HepG2 (cell line): ENCODE data around the gene IQGAP2. TPM values are rescaled to one million over a fixed set of nuclear protein-coding genes. Genes with fewer than 3 reads are reported as not detected.

Experiments used
- ISX ChIP-seq: sonication (generic); formaldehyde crosslinking; conservative IDR thresholded peaks from 2 replicates; pipeline ENCODE4 v1.5.0; 2020; ENCODE audit warnings: missing genetic modification reagents
- JUNB ChIP-seq: sonication (generic); formaldehyde crosslinking; IDR thresholded peaks from 2 replicates; pipeline ENCODE4 v1.8.0; 2022; ENCODE audit warnings: missing genetic modification reagents, mild to moderate bottlenecking, borderline replicate concordance
- NKX3-1 ChIP-seq: sonication (generic); formaldehyde crosslinking; IDR thresholded peaks from 2 replicates; pipeline ENCODE4 v1.5.0; 2020; ENCODE audit warnings: missing genetic modification reagents
- PLRG1 ChIP-seq: fragments of 450-650 bp; conservative IDR thresholded peaks from 2 replicates; pipeline ENCODE4 v1.6.1; 2016
- RORA ChIP-seq: sonication (generic); formaldehyde crosslinking; IDR thresholded peaks from 2 replicates; pipeline ENCODE4 v1.5.0; 2020; ENCODE audit warnings: mild to moderate bottlenecking, missing genetic modification reagents, moderate library complexity
- TRIM24 ChIP-seq: sonication (generic); formaldehyde crosslinking; IDR thresholded peaks from 2 replicates; pipeline ENCODE4 v1.8.0; 2022; ENCODE audit warnings: mild to moderate bottlenecking, missing genetic modification reagents
- ZFP82 ChIP-seq: sonication (generic); formaldehyde crosslinking; IDR thresholded peaks from 2 replicates; pipeline ENCODE4 v1.5.1; 2020; ENCODE audit warnings: mild to moderate bottlenecking, missing genetic modification reagents, borderline replicate concordance
- ZMYM3 ChIP-seq: sonication (generic); formaldehyde crosslinking; IDR thresholded peaks from 2 replicates; pipeline ENCODE4 v1.5.1; 2020; ENCODE audit warnings: mild to moderate bottlenecking, missing genetic modification reagents
- ZNF337 ChIP-seq: sonication (generic); formaldehyde crosslinking; IDR thresholded peaks from 2 replicates; pipeline ENCODE4 v1.5.1; 2020; ENCODE audit warnings: missing genetic modification reagents, low read depth, mild to moderate bottlenecking, borderline replicate concordance
- ZNF510 ChIP-seq: sonication (generic); formaldehyde crosslinking; IDR thresholded peaks from 2 replicates; pipeline ENCODE4 v1.4.0; 2020; ENCODE audit warnings: low read depth, mild to moderate bottlenecking, missing genetic modification reagents
- ZNF556 ChIP-seq: sonication (generic); formaldehyde crosslinking; IDR thresholded peaks from 2 replicates; pipeline ENCODE4 v1.4.0; 2020; ENCODE audit warnings: mild to moderate bottlenecking, missing genetic modification reagents, borderline replicate concordance
- ZNF615 ChIP-seq: sonication (generic); formaldehyde crosslinking; IDR thresholded peaks from 2 replicates; pipeline ENCODE4 v1.5.0; 2020; ENCODE audit warnings: mild to moderate bottlenecking, missing genetic modification reagents, borderline replicate concordance
- polyA plus RNA-seq, 8 experiments: library from polyadenylated mRNA; depleted of rRNA in 3 of 8; stranded (reverse) in 7 of 8; unstranded in 1 of 8; fragments of >200 nt; fragmentation: Illumina TruSeq in 4 of 8; extraction: Trizol in 4 of 8; gene quantifications; 2 replicates each; pipeline versions ENCODE4 v1.2.1 to v1.2.3, GENCODE V29; 2011 to 2016; ENCODE audit warnings: low read depth in 4 of 8, missing spikeins in 1 of 8, mixed read lengths in 1 of 8; ENCODE audit not compliant: insufficient read depth in 1 of 8
- total RNA-seq, 5 experiments: library from RNA; depleted of rRNA; stranded (reverse); fragments of >200 nt; fragmentation: Illumina TruSeq; extraction: Trizol; gene quantifications; 2 replicates each; pipeline ENCODE4 v1.2.3, GENCODE V29; 2016; ENCODE audit warnings: low read depth in 1 of 5
- TF ChIP-seq, protein P1 (sequence below): sonication (generic); formaldehyde crosslinking; IDR thresholded peaks from 2 replicates; pipeline ENCODE4 v1.4.0; 2020; ENCODE audit warnings: low read depth, missing genetic modification reagents
- TF ChIP-seq, protein P2 (sequence below): sonication (generic); formaldehyde crosslinking; conservative IDR thresholded peaks from 2 replicates; pipeline ENCODE4 v1.8.0; 2022; ENCODE audit warnings: missing genetic modification reagents
- TF ChIP-seq, protein P3 (sequence below): sonication (generic); formaldehyde crosslinking; IDR thresholded peaks from 2 replicates; pipeline ENCODE4 v1.5.1; 2020; ENCODE audit warnings: missing genetic modification reagents, mild to moderate bottlenecking, borderline replicate concordance
- TF ChIP-seq, protein P4 (sequence below): sonication (generic); formaldehyde crosslinking; IDR thresholded peaks from 2 replicates; pipeline ENCODE4 v1.8.1; 2022; ENCODE audit warnings: mild to moderate bottlenecking, missing genetic modification reagents
- TF ChIP-seq, protein P5 (sequence below): IDR thresholded peaks from 2 replicates; pipeline ENCODE4 v1.6.1; 2018; ENCODE audit warnings: missing genetic modification reagents, mild to moderate bottlenecking, missing compliant biosample characterization

Gene IQGAP2
- total and polyA plus RNA-seq, 2 of the 13 experiments (the other 11 are each of a cell fraction or from before 2014, with no cell fraction given) = 35.2 to 83.3 TPM

DNA sequence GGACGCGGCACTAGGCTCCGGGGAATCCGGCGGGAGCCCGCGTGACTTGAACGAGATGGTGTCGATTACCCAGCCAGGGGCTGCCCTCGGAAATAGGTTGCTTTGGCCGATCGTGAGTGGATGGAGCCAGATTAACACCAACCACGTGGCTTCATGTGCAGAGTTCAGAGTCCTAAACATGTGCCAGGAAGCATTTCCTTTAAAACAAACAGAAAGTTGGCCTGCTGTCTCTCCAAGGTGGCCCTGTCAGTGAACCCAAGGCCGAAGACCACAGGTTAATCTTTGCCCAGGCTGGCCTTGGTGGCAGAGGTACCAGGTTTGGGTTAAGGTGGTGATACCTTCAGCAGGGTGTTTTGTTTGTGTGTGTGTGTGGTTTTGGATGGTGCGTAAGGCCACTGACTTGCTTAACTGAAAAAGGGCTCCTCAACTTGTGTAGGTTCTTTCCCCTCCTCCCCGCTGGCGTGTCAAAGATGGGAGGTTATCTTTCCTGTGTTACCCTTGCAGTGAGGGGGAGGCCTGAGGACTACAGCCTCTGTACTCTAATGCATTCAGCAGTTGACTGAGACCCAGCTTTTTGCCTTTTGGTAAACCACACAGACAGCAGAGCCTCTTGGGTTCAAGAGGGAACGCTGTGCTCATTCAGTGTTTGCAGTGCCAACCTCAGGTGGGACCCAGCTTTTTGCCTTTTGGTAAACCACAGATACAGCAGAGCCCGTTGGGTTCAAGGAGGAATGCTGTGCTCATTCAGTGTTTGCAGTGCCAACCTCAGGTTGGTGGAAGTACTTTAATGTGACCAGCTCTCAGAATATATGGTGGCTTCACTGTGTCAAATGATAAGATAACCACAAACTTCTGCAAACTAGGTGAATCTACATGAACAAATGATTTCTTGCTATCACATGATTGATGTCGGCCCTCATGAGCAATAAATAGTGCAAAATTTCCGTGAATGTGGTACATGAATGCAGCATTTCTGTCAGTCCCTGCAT is 1.4 kb downstream of the IQGAP2 start (continued):
- TF ChIP-seq, protein P1, sequence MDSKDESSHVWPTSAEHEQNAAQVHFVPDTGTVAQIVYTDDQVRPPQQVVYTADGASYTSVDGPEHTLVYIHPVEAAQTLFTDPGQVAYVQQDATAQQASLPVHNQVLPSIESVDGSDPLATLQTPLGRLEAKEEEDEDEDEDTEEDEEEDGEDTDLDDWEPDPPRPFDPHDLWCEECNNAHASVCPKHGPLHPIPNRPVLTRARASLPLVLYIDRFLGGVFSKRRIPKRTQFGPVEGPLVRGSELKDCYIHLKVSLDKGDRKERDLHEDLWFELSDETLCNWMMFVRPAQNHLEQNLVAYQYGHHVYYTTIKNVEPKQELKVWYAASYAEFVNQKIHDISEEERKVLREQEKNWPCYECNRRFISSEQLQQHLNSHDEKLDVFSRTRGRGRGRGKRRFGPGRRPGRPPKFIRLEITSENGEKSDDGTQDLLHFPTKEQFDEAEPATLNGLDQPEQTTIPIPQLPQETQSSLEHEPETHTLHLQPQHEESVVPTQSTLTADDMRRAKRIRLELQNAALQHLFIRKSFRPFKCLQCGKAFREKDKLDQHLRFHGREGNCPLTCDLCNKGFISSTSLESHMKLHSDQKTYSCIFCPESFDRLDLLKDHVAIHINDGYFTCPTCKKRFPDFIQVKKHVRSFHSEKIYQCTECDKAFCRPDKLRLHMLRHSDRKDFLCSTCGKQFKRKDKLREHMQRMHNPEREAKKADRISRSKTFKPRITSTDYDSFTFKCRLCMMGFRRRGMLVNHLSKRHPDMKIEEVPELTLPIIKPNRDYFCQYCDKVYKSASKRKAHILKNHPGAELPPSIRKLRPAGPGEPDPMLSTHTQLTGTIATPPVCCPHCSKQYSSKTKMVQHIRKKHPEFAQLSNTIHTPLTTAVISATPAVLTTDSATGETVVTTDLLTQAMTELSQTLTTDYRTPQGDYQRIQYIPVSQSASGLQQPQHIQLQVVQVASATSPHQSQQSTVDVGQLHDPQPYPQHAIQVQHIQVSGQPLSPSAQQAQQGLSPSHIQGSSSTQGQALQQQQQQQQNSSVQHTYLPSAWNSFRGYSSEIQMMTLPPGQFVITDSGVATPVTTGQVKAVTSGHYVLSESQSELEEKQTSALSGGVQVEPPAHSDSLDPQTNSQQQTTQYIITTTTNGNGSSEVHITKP (CRISPR knock-in tag) = peak; percentile 62; the same call in 1 of the 2 replicates
- TF ChIP-seq PLRG1 (no peak), ZMYM3 (CRISPR knock-in tag) (peak; percentile 82), NKX3-1 (CRISPR knock-in tag) (no peak), ZNF615 (CRISPR knock-in tag) (peak; percentile 98), ZNF510 (CRISPR knock-in tag) (no peak), ZFP82 (CRISPR knock-in tag) (no peak), JUNB (peak; percentile 53; the same call in 1 of the 2 replicates), TRIM24 (CRISPR knock-in tag) (no peak), ISX (CRISPR knock-in tag) (no peak; the same call in 1 of the 2 replicates), ZNF337 (CRISPR knock-in tag) (no peak), RORA (CRISPR knock-in tag) (no peak), ZNF556 (CRISPR knock-in tag) (peak; percentile 80; the same call in 1 of the 2 replicates)
- TF ChIP-seq, protein P2, sequence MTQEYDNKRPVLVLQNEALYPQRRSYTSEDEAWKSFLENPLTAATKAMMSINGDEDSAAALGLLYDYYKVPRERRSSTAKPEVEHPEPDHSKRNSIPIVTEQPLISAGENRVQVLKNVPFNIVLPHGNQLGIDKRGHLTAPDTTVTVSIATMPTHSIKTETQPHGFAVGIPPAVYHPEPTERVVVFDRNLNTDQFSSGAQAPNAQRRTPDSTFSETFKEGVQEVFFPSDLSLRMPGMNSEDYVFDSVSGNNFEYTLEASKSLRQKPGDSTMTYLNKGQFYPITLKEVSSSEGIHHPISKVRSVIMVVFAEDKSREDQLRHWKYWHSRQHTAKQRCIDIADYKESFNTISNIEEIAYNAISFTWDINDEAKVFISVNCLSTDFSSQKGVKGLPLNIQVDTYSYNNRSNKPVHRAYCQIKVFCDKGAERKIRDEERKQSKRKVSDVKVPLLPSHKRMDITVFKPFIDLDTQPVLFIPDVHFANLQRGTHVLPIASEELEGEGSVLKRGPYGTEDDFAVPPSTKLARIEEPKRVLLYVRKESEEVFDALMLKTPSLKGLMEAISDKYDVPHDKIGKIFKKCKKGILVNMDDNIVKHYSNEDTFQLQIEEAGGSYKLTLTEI (CRISPR knock-in tag) = no peak
- TF ChIP-seq, protein P3, sequence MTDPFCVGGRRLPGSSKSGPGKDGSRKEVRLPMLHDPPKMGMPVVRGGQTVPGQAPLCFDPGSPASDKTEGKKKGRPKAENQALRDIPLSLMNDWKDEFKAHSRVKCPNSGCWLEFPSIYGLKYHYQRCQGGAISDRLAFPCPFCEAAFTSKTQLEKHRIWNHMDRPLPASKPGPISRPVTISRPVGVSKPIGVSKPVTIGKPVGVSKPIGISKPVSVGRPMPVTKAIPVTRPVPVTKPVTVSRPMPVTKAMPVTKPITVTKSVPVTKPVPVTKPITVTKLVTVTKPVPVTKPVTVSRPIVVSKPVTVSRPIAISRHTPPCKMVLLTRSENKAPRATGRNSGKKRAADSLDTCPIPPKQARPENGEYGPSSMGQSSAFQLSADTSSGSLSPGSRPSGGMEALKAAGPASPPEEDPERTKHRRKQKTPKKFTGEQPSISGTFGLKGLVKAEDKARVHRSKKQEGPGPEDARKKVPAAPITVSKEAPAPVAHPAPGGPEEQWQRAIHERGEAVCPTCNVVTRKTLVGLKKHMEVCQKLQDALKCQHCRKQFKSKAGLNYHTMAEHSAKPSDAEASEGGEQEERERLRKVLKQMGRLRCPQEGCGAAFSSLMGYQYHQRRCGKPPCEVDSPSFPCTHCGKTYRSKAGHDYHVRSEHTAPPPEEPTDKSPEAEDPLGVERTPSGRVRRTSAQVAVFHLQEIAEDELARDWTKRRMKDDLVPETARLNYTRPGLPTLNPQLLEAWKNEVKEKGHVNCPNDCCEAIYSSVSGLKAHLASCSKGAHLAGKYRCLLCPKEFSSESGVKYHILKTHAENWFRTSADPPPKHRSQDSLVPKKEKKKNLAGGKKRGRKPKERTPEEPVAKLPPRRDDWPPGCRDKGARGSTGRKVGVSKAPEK = peak; percentile 74
- TF ChIP-seq, protein P4, sequence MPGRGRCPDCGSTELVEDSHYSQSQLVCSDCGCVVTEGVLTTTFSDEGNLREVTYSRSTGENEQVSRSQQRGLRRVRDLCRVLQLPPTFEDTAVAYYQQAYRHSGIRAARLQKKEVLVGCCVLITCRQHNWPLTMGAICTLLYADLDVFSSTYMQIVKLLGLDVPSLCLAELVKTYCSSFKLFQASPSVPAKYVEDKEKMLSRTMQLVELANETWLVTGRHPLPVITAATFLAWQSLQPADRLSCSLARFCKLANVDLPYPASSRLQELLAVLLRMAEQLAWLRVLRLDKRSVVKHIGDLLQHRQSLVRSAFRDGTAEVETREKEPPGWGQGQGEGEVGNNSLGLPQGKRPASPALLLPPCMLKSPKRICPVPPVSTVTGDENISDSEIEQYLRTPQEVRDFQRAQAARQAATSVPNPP (CRISPR knock-in tag) = peak; percentile 89; the same call in 1 of the 2 replicates
- TF ChIP-seq, protein P5, sequence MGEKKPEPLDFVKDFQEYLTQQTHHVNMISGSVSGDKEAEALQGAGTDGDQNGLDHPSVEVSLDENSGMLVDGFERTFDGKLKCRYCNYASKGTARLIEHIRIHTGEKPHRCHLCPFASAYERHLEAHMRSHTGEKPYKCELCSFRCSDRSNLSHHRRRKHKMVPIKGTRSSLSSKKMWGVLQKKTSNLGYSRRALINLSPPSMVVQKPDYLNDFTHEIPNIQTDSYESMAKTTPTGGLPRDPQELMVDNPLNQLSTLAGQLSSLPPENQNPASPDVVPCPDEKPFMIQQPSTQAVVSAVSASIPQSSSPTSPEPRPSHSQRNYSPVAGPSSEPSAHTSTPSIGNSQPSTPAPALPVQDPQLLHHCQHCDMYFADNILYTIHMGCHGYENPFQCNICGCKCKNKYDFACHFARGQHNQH (CRISPR knock-in tag) = peak; percentile 73
